HG03342 (cell line): Measurements from ENCODE around the gene FASTKD2.

ENCODE experiments used
- ATAC-seq: cut with Tn5 transposase; IDR thresholded peaks from one replicate; pipeline ENCODE4 v1.9.1; 2021; ENCODE audit warnings: mild to moderate bottlenecking, moderate library complexity; ENCODE audit not compliant: unreplicated experiment

The FASTKD2 gene

GRCh38 chr2:206836722-206837121 is 71.3 kb downstream of the FASTKD2 start:
- ATAC-seq, result no peak

GRCh38 chr2:206837775-206838174 is 72.4 kb downstream of the FASTKD2 start:
- no peak for ATAC-seq

- ATAC-seq, result no peak
Measured at GRCh38 chr2:206838690-206839089, 73.3 kb downstream of the FASTKD2 start.

- ATAC-seq, result no peak
Measured at GRCh38 chr2:206840999-206841398, 75.6 kb downstream of the FASTKD2 start.
